HepG2 (cell line): ENCODE measurements around the gene LRRC45. TPM values are rescaled to one million over a fixed set of nuclear protein-coding genes. Genes with fewer than 3 reads are reported as not detected.

Experiments used
- ARID2 ChIP-seq: sonication (generic); formaldehyde crosslinking; IDR thresholded peaks from 2 replicates; pipeline ENCODE4 v1.8.1; 2022; ENCODE audit warnings: mild to moderate bottlenecking, missing genetic modification reagents, borderline replicate concordance
- BORCS8-MEF2B ChIP-seq: sonication (generic); formaldehyde crosslinking; IDR thresholded peaks from 2 replicates; pipeline ENCODE4 v1.8.0; 2022; ENCODE audit warnings: mild to moderate bottlenecking, missing genetic modification reagents
- FOSL2 ChIP-seq: sonication (generic); formaldehyde crosslinking; IDR thresholded peaks from 2 replicates; pipeline ENCODE4 v1.4.0; 2020; ENCODE audit warnings: missing genetic modification reagents
- FOXK2 ChIP-seq: fragments of 450-650 bp; IDR thresholded peaks from 2 replicates; pipeline ENCODE4 v1.6.1; 2016
- GABPA ChIP-seq, 2 experiments: IDR thresholded peaks; 2 replicates each; pipeline ENCODE4 v1.6.1; 2011 to 2016; ENCODE audit warnings: low read depth in 2 of 2, low read length in 1 of 2, missing biosample characterization in 1 of 2, missing genetic modification characterization in 1 of 2
- NAIF1 ChIP-seq: sonication (generic); formaldehyde crosslinking; IDR thresholded peaks from 2 replicates; pipeline ENCODE4 v1.5.0; 2020; ENCODE audit warnings: mild to moderate bottlenecking, missing genetic modification reagents, borderline replicate concordance
- NFIC ChIP-seq: IDR thresholded peaks from 2 replicates; pipeline ENCODE4 v1.6.1; 2012; ENCODE audit warnings: mild to moderate bottlenecking, low read length, inconsistent platforms
- SP140L ChIP-seq: sonication (generic); formaldehyde crosslinking; IDR thresholded peaks from 2 replicates; pipeline ENCODE4 v1.4.0; 2020; ENCODE audit warnings: missing genetic modification reagents, borderline replicate concordance
- ZFX ChIP-seq: sonication (generic); formaldehyde crosslinking; IDR thresholded peaks from 2 replicates; pipeline ENCODE4 v1.4.0; 2020; ENCODE audit warnings: mild to moderate bottlenecking, low read depth, missing genetic modification reagents, moderate library complexity
- ZNF570 ChIP-seq: sonication (generic); formaldehyde crosslinking; IDR thresholded peaks from 2 replicates; pipeline ENCODE4 v1.4.0; 2020; ENCODE audit warnings: mild to moderate bottlenecking, missing genetic modification reagents, borderline replicate concordance
- ZNF746 ChIP-seq: sonication (generic); formaldehyde crosslinking; IDR thresholded peaks from 2 replicates; pipeline ENCODE4 v1.8.0; 2022; ENCODE audit warnings: mild to moderate bottlenecking, missing genetic modification reagents
- polyA plus RNA-seq, 8 experiments: library from polyadenylated mRNA; depleted of rRNA in 3 of 8; stranded (reverse) in 7 of 8; unstranded in 1 of 8; fragments of >200 nt; fragmentation: Illumina TruSeq in 4 of 8; extraction: Trizol in 4 of 8; gene quantifications; 2 replicates each; pipeline versions ENCODE4 v1.2.1 to v1.2.3, GENCODE V29; 2011 to 2016; ENCODE audit warnings: low read depth in 4 of 8, missing spikeins in 1 of 8, mixed read lengths in 1 of 8; ENCODE audit not compliant: insufficient read depth in 1 of 8
- total RNA-seq, 5 experiments: library from RNA; depleted of rRNA; stranded (reverse); fragments of >200 nt; fragmentation: Illumina TruSeq; extraction: Trizol; gene quantifications; 2 replicates each; pipeline ENCODE4 v1.2.3, GENCODE V29; 2016; ENCODE audit warnings: low read depth in 1 of 5
- TF ChIP-seq, protein P1 (sequence below): sonication (generic); formaldehyde crosslinking; IDR thresholded peaks from 2 replicates; pipeline ENCODE4 v1.4.0; 2020; ENCODE audit warnings: mild to moderate bottlenecking, missing genetic modification reagents
- TF ChIP-seq, protein P2 (sequence below): sonication (generic); formaldehyde crosslinking; IDR thresholded peaks from 2 replicates; pipeline ENCODE4 v1.8.0; 2022; ENCODE audit warnings: mild to moderate bottlenecking, missing genetic modification reagents, moderate library complexity
- TF ChIP-seq, protein P3 (sequence below): sonication (generic); formaldehyde crosslinking; IDR thresholded peaks from 2 replicates; pipeline ENCODE4 v1.4.0; 2020; ENCODE audit warnings: mild to moderate bottlenecking, missing genetic modification reagents
- TF ChIP-seq, protein P4 (sequence below), 2 experiments: sonication (generic) in 1 of 2; formaldehyde crosslinking in 1 of 2; IDR thresholded peaks; 2 replicates each; pipeline versions ENCODE4 v1.6.1 to v1.9.0; 2014 to 2022; ENCODE audit warnings: antibody characterized with exemption in 1 of 2, borderline replicate concordance in 1 of 2, inconsistent platforms in 1 of 2, low read depth in 1 of 2, missing genetic modification reagents in 1 of 2
- TF ChIP-seq, protein P5 (sequence below): sonication (generic); formaldehyde crosslinking; IDR thresholded peaks from 2 replicates; pipeline ENCODE4 v1.5.0; 2020; ENCODE audit warnings: mild to moderate bottlenecking, missing genetic modification reagents

LRRC45 gene
- total and polyA plus RNA-seq, 2 of the 13 experiments (the other 11 are each of a cell fraction or from before 2014, with no cell fraction given) = 11.6 to 48.1 TPM

DNA sequence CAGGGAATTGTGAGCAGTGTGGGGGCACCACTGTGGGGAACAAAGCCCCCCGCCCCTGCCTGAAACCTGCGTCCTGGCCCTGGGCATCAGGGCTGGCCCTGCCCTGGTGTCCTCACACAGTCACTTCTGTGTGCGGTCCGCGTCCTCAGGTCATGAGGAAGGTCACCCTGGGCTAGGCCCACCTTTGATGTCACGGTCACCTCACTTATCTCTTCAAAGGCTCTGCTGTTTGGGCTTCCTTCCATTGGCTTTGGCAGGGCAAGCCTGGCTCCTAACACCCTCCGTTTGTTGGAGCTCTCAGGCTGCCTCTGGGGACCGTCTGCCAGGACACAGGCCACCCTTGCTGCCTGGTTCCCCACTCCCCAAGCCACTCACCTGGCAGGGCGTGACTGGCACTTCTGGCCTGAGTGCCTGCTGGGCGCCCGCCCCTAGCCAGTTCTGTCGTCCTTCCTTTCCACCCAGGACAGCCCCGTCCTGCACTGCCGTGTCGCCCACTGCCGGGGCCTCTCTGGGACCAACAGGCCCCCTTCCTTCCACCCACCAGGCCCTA lies 9.3 kb upstream of the LRRC45 start (continued):
- no peak for TF ChIP-seq GABPA (IDR thresholded peaks at IDR 0.05; ENCODE audit: low read depth, low read length)
- no peak for TF ChIP-seq GABPA (CRISPR knock-in tag; IDR thresholded peaks at IDR 0.05; ENCODE audit: low read depth)
- TF ChIP-seq FOXK2 = no peak
- TF ChIP-seq BORCS8-MEF2B (CRISPR knock-in tag) = no peak
- TF ChIP-seq, protein P1, sequence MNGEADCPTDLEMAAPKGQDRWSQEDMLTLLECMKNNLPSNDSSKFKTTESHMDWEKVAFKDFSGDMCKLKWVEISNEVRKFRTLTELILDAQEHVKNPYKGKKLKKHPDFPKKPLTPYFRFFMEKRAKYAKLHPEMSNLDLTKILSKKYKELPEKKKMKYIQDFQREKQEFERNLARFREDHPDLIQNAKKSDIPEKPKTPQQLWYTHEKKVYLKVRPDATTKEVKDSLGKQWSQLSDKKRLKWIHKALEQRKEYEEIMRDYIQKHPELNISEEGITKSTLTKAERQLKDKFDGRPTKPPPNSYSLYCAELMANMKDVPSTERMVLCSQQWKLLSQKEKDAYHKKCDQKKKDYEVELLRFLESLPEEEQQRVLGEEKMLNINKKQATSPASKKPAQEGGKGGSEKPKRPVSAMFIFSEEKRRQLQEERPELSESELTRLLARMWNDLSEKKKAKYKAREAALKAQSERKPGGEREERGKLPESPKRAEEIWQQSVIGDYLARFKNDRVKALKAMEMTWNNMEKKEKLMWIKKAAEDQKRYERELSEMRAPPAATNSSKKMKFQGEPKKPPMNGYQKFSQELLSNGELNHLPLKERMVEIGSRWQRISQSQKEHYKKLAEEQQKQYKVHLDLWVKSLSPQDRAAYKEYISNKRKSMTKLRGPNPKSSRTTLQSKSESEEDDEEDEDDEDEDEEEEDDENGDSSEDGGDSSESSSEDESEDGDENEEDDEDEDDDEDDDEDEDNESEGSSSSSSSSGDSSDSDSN = peak; percentile 41
- TF ChIP-seq ZNF746 (CRISPR knock-in tag) = peak; percentile 33; the same call in 1 of the 2 replicates
- no peak for TF ChIP-seq NAIF1 (CRISPR knock-in tag)
- TF ChIP-seq, protein P2, sequence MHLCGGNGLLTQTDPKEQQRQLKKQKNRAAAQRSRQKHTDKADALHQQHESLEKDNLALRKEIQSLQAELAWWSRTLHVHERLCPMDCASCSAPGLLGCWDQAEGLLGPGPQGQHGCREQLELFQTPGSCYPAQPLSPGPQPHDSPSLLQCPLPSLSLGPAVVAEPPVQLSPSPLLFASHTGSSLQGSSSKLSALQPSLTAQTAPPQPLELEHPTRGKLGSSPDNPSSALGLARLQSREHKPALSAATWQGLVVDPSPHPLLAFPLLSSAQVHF (CRISPR knock-in tag) = no peak
- TF ChIP-seq, protein P3, sequence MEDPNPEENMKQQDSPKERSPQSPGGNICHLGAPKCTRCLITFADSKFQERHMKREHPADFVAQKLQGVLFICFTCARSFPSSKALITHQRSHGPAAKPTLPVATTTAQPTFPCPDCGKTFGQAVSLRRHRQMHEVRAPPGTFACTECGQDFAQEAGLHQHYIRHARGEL (CRISPR knock-in tag) = no peak
- no peak for TF ChIP-seq SP140L (CRISPR knock-in tag)
- TF ChIP-seq, protein P4, sequence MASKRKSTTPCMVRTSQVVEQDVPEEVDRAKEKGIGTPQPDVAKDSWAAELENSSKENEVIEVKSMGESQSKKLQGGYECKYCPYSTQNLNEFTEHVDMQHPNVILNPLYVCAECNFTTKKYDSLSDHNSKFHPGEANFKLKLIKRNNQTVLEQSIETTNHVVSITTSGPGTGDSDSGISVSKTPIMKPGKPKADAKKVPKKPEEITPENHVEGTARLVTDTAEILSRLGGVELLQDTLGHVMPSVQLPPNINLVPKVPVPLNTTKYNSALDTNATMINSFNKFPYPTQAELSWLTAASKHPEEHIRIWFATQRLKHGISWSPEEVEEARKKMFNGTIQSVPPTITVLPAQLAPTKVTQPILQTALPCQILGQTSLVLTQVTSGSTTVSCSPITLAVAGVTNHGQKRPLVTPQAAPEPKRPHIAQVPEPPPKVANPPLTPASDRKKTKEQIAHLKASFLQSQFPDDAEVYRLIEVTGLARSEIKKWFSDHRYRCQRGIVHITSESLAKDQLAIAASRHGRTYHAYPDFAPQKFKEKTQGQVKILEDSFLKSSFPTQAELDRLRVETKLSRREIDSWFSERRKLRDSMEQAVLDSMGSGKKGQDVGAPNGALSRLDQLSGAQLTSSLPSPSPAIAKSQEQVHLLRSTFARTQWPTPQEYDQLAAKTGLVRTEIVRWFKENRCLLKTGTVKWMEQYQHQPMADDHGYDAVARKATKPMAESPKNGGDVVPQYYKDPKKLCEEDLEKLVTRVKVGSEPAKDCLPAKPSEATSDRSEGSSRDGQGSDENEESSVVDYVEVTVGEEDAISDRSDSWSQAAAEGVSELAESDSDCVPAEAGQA (IDR thresholded peaks at IDR 0.05; ENCODE audit: low read depth) = no peak
- TF ChIP-seq, protein P4 (CRISPR knock-in tag; IDR thresholded peaks at IDR 0.05; ENCODE audit: borderline replicate concordance) = no peak
- no peak for TF ChIP-seq ZNF570
- peak; percentile 75 for TF ChIP-seq ZFX (CRISPR knock-in tag)
- TF ChIP-seq, protein P5, sequence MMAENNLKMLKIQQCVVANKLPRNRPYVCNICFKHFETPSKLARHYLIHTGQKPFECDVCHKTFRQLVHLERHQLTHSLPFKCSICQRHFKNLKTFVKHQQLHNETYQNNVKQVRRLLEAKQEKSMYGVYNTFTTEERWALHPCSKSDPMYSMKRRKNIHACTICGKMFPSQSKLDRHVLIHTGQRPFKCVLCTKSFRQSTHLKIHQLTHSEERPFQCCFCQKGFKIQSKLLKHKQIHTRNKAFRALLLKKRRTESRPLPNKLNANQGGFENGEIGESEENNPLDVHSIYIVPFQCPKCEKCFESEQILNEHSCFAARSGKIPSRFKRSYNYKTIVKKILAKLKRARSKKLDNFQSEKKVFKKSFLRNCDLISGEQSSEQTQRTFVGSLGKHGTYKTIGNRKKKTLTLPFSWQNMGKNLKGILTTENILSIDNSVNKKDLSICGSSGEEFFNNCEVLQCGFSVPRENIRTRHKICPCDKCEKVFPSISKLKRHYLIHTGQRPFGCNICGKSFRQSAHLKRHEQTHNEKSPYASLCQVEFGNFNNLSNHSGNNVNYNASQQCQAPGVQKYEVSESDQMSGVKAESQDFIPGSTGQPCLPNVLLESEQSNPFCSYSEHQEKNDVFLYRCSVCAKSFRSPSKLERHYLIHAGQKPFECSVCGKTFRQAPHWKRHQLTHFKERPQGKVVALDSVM = no peak
- TF ChIP-seq NFIC = no peak
- TF ChIP-seq ARID2 (CRISPR knock-in tag) = no peak
- TF ChIP-seq FOSL2 (CRISPR knock-in tag) = peak; percentile 60
